Muscle of back (tissue), 13 donors: ENCODE results near the gene ETFA. TPM values are rescaled to one million over a fixed set of nuclear protein-coding genes. Genes with fewer than 3 reads are reported as not detected.

Experiments
- DNase-seq, 3 donors: peaks; one replicate each; pipeline versions ENCODE4 v3.0.0 to v3.0.0-alpha.2; 2013
- long read RNA-seq, 9 donors: transcript quantifications; one replicate each; lab custom pipeline, GENCODE V29; 2026
- polyA plus RNA-seq, 10 donors: library from polyadenylated mRNA; unstranded; fragments of 120-200 nt; gene quantifications; one replicate each; pipeline ENCODE4 v1.2.1, GENCODE V29; 2013; ENCODE audit not compliant: insufficient read length in 10 of 10

Gene ETFA
- 100 to 1,000 TPM; 115 to 135 (median 121) TPM for polyA plus RNA-seq
- long read RNA-seq, donor 1, transcript ETFA-212 (2 exons, 650 nt), result major isoform, 16 of 50 reads
- long read RNA-seq, donor 1, transcript ETFA-203 (12 exons, 2,287 nt), result minor isoform, 11 of 50 reads
- long read RNA-seq, donor 1, transcript ETFA-202 (11 exons, 1,346 nt), result minor isoform, 10 of 50 reads
- long read RNA-seq, donor 1, partial matches to known transcripts, result 12 of 50 reads
- long read RNA-seq, donor 1, other reads (novel, unspliced or antisense), result 0 of 50 reads
- long read RNA-seq, donor 2, transcript ETFA-203 (12 exons, 2,287 nt), result major isoform, 26 of 55 reads
- long read RNA-seq, donor 2, transcript ETFA-212 (2 exons, 650 nt), result minor isoform, 14 of 55 reads
- long read RNA-seq, donor 2, transcript ETFA-202 (11 exons, 1,346 nt), result minor isoform, 8 of 55 reads
- long read RNA-seq, donor 2, partial matches to known transcripts, result 7 of 55 reads
- long read RNA-seq, donor 2, other reads (novel, unspliced or antisense), result 0 of 55 reads
- long read RNA-seq, donor 3, result 0 reads
- long read RNA-seq, donor 4, transcript ETFA-203 (12 exons, 2,287 nt), result major isoform, 12 of 39 reads
- long read RNA-seq, donor 4, transcript ETFA-202 (11 exons, 1,346 nt), result minor isoform, 5 of 39 reads
- long read RNA-seq, donor 4, transcript ETFA-212 (2 exons, 650 nt), result major isoform, 12 of 39 reads
- long read RNA-seq, donor 4, partial matches to known transcripts, result 8 of 39 reads
- long read RNA-seq, donor 4, other reads (novel, unspliced or antisense), result 0 of 39 reads
- long read RNA-seq, donor 5, transcript ETFA-202 (11 exons, 1,346 nt), result minor isoform, 6 of 46 reads
- long read RNA-seq, donor 5, transcript ETFA-203 (12 exons, 2,287 nt), result major isoform, 14 of 46 reads
- long read RNA-seq, donor 5, transcript ETFA-212 (2 exons, 650 nt), result minor isoform, 7 of 46 reads
- long read RNA-seq, donor 5, partial matches to known transcripts, result 15 of 46 reads
- long read RNA-seq, donor 5, other reads (novel, unspliced or antisense), result 0 of 46 reads
- long read RNA-seq, donor 6, transcript ETFA-203 (12 exons, 2,287 nt), result major isoform, 33 of 72 reads
- long read RNA-seq, donor 6, transcript ETFA-212 (2 exons, 650 nt), result minor isoform, 15 of 72 reads
- long read RNA-seq, donor 6, transcript ETFA-202 (11 exons, 1,346 nt), result minor isoform, 8 of 72 reads
- long read RNA-seq, donor 6, partial matches to known transcripts, result 15 of 72 reads
- long read RNA-seq, donor 6, other reads (novel, unspliced or antisense), result 0 of 72 reads
- long read RNA-seq, donor 7, transcript ETFA-203 (12 exons, 2,287 nt), result major isoform, 17 of 30 reads
- long read RNA-seq, donor 7, transcript ETFA-202 (11 exons, 1,346 nt), result minor isoform, 6 of 30 reads
- long read RNA-seq, donor 7, transcript ETFA-212 (2 exons, 650 nt), result minor isoform, 6 of 30 reads
- long read RNA-seq, donor 7, partial matches to known transcripts, result 0 of 30 reads
- long read RNA-seq, donor 7, other reads (novel, unspliced or antisense), result 0 of 30 reads
- long read RNA-seq, donor 8, transcript ETFA-203 (12 exons, 2,287 nt), result major isoform, 14 of 43 reads
- long read RNA-seq, donor 8, transcript ETFA-212 (2 exons, 650 nt), result minor isoform, 10 of 43 reads
- long read RNA-seq, donor 8, transcript ETFA-202 (11 exons, 1,346 nt), result minor isoform, 6 of 43 reads
- long read RNA-seq, donor 8, partial matches to known transcripts, result 10 of 43 reads
- long read RNA-seq, donor 8, other reads (novel, unspliced or antisense), result 0 of 43 reads
- long read RNA-seq, donor 9, partial matches to known transcripts, result 0 of 6 reads
- long read RNA-seq, donor 9, other reads (novel, unspliced or antisense), result 0 of 6 reads

- peak; percentile 96 to 98 (median 96) for DNase-seq
Measured at GRCh38 chr15:76311100-76311953, at the start of gene ETFA. Gene ETFA, minus strand, starts transcription at chr15:76311469. Its CDS starts 81 bp downstream, at chr15:76311388.

- no peak for DNase-seq
Measured at GRCh38 chr15:76360416-76360815, 49.1 kb upstream of the ETFA start.

- no peak for DNase-seq
Measured at GRCh38 chr15:76359152-76359551, 47.9 kb upstream of the ETFA start.

DNA sequence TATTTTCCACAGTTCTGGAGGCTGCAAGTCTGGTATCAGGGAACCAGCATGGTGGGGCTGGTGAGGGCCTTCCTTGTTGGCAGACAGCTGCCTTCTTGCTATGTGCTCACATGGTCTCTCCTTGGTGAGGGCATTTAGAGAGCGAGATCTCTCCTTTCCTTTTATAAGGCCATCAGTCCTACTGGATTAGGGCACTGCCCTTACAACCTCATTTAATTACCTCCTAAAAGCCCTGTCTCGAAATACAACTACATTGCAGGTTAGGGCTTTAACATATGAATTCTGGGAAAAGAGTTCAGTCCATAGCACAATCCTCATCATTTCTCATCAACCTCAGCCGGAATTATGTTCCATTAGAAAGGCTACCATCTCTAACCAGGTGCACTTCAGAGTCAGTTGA is 47.2 kb upstream of the ETFA start:
- DNase-seq, result no peak

- DNase-seq, result no peak
Measured at GRCh38 chr15:76354823-76355440, 43.7 kb upstream of the ETFA start.

DNA sequence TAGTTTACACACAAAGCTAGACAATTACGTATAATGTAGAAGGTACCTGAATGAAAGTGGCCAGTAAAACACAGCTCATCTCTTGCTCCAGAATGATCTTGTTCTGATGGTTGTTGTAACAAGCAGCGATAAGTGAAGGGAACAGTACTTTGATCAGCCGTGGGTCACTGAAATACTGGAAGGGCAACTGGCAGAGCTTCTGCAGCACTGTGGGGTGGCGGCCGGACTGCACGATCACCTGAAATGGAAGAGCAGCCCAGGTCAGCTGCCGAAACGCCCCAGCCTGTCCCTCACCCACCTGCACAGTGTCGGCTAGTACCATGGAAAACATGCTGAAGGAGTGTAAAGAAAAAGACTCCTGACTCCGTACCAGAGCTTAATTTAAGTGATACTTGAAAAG is 42.6 kb upstream of the ETFA start:
- DNase-seq, result no peak

GRCh38 chr15:76353023-76353577 is 41.8 kb upstream of the ETFA start:
- DNase-seq, result no peak

GRCh38 chr15:76349301-76350070 is 38.2 kb upstream of the ETFA start:
- no peak for DNase-seq

GRCh38 chr15:76347482-76348055 is 36.3 kb upstream of the ETFA start:
- peak in 1 of 3 donors; percentile 25 for DNase-seq

DNA sequence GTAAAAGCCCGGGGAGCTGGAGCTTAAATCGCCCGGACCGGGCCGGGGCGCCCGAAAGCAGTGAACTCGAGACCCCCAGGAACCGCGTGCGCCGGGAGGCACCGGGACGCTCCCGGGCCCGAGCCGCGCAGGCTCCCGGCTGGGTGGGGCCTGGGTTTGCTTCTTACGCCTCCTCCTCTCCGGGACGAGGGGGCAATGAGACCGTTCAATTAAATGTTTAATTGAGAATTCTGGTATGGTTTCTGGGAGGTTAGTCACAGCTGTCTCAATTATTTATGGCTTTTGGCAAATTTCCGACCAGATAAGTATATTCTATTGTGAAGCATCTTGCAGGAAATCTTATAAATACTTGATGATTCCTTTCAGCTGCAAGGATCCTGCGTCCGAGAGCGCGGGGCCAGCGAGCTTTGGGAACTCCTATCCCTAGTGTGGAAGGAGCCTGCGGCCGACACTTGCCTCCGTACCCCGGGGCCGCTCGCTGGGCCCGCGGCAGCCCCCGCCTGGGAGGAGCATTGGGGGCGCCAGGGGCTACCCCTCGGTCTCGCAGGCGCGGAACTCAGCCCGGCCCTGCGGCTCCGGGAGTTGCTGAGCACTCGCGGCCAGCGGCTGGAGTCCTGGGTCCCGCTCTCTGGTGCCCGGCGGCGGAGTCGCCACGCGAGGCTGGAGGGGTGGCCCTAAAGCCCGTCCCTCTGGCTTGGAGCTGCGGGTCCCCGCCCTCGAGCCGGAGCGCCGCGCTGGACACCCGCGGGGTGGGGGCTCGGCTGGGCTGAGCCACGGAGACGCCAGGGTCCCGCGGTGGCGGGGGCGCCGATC is 35.6 kb upstream of the ETFA start:
- DNase-seq, result peak in 1 of 3 donors; percentile 64

- DNase-seq, result peak in 1 of 3 donors; percentile 51
Measured at GRCh38 chr15:76345880-76346668, 34.8 kb upstream of the ETFA start.

DNA sequence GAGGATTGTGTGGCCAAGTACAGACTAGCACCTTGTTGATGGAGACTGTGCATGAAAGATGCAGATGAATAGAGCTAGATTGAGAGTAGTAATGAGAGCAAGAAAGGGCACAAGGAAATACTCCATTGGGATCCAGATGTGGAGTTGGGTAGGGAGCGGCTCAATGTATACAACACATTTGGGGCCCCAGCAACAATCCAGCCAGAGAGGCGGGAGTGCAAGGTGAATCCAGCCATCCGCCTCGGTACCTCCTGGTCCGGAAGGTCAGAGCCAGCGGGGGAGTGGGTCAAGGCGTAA is 34.3 kb upstream of the ETFA start:
- DNase-seq, result no peak

DNA sequence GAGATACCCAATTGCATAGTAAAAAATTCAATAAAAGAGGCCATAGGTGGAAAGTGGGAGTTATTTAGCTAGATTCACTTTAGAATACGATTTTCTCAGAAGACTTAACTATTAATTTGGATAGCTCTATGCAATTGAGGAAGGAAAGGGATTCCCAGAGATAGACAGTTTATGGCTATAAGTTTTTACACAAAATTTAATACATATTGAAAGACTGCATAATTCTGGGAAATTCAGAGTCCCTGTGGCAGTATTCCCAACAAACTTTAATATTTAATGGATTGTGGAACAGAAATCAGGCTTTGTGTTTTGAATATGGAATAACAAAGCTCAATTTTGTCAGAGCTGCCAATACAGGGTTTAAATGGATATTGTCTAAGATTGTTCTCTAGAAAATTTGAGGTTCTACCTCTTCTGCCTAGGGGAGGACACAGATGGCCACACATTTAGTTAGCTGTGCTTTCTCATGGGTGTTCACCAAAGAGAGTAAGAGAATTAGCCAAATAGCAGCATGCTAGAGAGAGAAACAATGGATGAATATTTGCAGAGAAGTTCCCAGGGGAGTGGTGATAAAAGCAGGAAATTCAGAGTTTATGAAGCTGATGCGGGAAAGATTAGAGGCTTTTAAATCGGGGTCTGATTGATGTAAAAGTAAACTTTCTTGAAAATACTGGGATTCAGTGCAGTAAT is 33.8 kb upstream of the ETFA start:
- DNase-seq, result peak in 1 of 3 donors; percentile 55

DNA sequence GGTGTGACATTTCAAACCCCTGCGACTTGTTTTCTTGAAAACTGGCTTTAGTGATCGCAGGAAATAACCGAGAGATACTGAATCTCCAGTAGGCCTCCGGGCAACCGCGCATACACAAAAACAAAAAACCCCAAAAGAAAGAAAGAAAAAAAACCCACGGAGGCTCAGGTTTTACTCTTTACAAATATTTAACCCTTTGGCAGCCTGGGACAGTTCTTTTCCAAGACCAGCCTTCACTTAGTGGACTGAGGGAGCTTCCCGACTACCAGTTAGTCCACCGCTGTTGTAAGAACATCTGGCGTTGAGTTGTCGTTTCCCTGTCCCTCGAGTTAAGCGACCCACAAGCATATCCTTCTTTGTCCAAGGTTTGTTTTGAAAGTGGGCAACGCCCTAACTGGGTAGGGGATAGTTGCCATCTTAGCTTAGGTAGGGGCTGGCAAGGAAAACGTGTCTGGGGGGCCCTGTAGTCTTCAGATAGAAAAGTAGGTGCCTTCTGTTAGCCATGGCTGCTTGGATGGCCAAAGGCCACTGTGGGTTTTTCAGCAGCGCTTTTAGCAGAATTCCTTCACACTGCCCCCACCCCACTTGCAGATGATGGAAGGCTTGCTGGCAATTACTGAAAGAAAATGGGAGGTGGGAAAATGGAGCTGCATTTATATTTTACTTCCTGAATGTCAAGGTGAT is 32.2 kb upstream of the ETFA start:
- DNase-seq, result peak in 1 of 3 donors; percentile 48
